ENCODE results near the gene OR51D1.

OR51D1 gene

DNA sequence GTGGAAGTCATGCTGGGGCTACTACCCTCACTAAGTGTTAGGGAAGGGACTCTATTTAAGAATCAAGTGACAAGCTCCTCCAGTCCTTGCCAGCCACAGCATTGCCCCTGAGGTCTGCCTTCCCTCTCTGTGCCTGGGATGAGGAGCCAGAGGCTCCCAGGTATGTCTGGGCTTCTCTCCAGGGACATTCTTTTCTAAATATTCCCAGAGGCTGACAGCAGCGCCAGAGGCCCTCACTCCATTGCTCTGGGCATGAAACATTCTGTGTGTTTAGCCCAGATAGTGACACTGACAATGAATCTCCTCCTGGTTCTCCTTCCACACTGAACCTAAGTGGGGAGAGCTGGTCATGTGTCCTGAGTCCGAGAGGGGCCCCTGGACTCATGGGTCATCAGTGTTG is 8.7 kb downstream of the OR51D1 start:
- DNase-seq: no peak

DNA sequence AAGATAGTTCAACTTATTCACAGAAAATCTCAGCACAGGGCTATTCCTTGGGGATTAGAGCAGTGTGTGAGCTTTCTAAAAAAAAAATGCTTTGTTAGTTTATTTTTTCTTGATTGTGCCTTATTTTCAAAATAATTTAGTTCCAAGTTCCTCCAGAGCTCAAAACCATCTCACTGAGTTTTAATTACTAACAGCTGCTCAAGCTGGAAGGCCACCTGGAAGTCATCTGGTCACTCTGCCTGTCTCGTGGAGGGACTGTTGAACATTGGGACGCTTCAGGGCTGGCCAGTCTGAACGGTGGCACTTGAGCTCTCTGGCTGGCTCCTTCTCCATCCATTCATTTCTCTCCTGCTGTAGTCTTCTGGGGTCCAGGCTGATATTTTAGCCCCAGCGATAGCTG is 10.5 kb downstream of the OR51D1 start:
- DNase-seq: no peak

DNA sequence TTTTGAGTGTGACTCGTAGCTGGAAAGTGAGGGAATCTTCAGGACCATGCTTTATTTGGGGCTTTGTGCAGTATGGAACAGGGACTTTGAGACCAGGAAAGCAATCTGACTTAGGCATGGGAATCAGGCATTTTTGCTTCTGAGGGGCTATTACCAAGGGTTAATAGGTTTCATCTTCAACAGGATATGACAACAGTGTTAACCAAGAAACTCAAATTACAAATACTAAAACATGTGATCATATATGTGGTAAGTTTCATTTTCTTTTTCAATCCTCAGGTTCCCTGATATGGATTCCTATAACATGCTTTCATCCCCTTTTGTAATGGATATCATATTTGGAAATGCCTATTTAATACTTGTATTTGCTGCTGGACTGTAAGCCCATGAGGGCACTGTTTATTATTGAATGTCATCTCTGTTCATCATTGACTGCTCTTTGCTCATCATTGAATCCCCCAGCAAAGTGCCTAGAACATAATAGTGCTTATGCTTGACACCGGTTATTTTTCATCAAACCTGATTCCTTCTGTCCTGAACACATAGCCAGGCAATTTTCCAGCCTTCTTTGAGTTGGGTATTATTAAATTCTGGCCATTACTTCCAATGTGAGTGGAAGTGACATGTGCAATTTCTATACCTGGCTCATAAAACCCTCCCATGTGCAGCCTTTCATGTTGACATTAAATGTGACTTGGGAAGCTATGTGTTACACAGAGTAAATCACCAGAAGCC is 17.5 kb downstream of the OR51D1 start:
- no peak for DNase-seq

DNA sequence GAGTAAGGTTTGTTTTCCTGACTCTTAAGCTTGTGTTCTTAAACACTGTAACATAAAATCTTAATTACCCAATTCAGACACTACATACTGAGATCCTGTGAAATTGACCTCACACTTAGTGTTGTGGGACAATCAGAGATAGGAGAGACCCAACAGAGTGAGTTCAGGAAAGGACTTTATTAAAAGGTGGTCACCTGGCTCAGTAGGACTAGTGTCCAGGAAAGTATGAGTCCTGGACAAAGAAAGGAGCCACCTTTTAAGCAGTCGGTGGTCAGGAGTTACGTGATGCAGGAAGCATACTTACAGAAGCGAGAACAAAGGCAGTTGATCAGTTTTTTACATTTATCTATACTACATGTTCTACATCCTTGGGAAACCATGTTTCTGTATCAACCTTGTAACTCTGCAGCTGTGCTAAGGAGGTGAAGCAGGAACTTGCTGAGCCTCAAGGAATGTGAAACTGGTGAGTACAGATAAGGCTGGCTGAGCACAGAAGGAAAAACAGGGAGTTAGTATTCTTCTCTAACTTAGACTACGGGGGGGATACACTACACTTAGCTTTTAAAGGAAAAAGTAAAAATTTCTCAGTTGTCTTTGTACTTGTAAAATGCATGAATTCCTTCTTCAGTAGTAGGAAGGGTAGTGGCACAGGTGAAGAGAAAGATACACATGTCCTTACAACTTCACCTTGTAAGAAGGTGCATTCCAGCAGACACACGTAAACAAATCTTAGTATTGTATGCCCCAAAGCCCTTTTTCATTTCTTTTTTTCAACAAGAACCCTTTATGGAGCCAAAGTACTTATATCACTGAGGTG is 21.6 kb downstream of the OR51D1 start:
- no peak for DNase-seq

DNA sequence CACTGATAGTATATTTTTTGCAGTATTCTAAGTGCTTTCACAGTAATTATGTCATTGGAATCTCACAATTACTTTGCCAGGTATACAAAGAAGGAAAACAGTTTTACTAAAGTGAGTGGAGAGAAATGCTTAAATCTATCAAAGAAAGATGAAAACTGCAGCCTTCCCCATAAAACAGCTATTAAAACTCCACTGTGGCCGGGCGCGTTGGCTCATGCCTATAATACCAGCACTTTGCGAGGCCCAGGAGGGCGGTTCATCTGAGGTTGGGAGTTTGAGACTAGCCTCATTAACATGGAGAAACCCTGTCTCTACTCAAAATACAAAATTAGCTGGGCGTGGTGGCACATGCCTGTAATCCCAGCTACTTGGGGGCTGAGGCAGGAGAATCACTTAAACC is 25.6 kb downstream of the OR51D1 start:
- DNase-seq: no peak

DNA sequence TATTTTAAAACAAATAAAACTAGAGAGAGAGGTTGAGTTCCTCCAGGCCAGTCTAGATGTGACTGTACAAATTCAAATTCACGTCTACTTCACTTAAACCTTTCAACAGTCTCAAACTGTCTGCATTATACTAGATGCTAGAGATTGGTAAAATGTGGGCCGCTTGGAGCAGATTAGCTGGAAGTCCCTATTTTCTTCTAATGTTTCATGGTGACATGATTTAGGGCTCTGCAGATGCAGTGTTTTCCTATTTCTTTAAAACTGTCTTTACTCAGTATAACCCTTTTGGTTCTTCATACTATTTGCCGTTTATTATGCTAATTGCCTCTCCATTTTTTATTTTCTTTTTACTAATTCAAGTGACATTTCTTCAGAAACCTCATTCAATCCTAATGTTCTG is 26.9 kb downstream of the OR51D1 start:
- DNase-seq: no peak

GRCh38 chr11:4664786-4665185 is 27.5 kb downstream of the OR51D1 start:
- no peak for DNase-seq

- DNase-seq: no peak
These were observed 28.1 kb downstream of the OR51D1 start for GRCh38 chr11:4665424-4665823.

DNA sequence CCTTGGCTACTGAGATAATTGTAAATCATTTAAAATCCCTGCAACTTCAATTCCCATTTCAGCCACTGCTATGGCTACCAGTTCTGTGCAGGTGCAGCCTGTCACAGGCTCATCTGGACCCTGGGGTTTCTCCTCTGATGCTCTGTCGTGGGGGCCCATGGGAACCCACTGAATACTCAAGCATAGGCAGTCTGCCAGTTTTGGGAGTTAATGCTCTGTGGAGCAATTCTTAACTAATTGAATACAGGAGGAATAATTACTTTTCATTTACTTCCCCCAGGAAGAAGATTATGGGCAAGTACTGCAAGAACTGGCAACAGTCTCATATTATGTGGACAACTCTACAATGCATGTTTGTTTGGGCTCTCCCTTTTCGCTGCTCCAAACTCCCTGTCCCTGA is 34.5 kb downstream of the OR51D1 start:
- DNase-seq: no peak

DNA sequence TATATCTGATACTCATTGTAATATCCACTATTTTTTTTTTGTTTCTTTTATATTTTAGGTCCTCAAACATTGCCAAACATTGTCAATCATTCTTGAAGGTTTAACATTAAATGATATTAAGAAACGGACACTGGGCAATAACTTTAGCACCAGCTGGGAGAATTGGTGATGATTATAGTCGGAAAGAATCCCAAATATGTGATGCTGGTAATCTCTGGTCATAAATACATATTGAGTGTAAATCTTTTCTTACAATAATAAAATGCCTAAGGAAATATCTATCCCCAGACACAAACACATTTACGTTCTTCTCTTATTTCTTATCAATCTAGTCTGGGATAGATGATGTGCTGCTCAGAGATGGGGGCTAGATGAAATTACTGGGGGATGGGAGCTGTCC is 35.2 kb downstream of the OR51D1 start:
- no peak for DNase-seq

DNA sequence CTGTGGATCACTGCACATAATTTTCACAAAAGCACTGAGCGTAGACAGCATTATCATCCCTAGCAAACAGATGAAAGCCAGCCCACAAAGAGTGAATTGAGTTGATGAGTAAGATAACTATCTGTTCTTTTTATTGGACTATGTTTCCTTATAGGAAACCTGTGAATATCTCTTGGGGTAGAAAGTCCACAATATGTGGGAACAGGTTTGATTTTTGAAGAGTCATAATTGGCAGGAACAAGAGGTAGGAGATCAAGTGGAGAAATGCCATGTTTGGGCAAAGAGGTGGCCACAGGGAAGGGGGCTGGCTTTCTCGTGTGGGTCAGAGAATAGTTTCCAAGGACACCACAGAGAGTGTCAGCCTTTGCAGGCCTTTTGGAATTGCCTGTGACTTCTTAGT is 36.5 kb downstream of the OR51D1 start:
- no peak for DNase-seq

- no peak for DNase-seq
These were observed 40.7 kb downstream of the OR51D1 start for GRCh38 chr11:4677948-4678347.

DNA sequence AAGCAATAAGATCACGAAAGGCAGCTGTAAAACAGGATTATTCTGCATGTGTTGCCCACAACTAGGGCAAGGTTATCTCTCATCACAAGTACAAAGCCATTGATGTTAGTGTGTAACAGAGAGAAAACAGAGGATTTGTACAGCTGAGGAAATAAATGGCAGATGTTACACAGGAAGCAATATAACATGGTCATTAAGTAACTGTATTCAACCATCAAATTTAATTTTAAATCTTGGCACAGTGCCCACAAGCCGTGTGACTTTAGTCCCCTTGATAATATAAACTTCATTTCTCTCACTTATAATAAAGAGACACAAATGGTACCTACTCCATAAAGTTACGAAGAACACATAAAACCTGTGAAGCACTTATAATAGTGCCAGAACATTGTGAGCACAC is 43.1 kb downstream of the OR51D1 start:
- no peak for DNase-seq

DNA sequence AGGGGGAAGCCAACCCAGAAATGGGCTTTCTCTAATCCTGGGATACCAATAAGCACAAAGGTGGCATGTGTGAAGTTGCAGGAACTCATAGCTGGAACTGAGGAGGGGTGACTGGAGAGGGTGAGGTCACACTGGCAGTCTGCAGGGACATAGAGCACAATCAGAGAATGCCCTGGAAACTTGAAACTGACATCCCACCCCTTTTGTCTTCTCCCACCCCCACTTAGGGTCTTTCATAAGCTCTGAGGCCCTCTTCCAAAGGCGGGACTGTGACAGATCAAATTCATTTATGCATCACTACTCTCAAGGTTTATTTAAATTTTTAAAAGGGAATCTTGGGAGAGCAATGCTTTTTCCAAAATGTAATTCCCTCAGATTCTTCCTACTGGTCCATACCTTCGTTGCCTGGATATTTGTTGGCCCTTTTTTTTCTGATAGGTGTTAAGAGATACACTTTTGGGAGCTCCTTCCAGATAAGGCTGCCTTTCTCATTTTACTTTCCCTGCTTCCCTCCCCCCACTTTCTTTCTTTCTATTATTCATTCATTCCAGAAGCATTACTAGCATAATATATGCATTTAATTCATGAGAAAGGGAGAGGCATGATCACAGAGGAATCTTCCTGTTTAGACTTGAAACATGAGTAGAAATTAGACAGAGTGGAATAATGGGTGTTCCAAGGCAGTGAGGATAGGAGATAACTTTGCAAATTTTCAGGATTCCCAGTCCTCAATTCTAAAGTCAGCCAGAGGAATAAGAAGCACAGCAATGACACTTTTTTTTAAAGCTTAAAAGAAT is 45.5 kb downstream of the OR51D1 start:
- no peak for DNase-seq

DNA sequence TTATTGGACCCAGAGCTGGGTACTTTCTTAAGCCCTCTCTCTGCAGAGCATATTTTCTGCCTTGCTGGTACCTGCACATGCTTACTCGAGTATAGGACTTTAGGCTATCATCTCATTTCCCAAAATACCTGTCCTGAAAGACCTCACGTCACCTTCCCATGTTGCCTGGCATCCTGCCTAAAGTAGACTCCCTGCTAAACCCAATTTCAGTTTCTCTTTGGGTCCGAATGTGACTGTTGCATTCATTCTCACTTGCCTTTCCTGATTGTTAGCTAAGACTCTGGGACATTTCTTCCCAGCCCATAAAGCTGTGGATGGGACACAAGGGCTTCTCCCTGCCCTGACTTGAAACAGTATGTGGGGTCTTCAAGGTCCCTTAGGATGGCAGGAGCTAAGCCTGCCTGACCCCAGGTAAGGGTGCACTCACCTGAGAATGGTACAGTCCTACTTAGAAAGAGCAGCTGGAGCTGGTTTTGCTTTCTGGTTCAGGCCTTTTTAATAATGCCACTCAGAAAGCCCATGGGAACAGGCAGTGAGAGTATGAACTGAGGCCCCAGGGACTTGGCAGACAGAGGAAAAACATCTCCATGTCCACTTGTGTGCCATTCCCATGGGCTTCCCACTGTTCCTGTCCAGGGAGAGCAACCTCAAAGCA is 47.5 kb downstream of the OR51D1 start:
- no peak for DNase-seq

Measured in stimulated activated CD4-positive, alpha-beta T cell treated with anti-CD3 and anti-CD28 coated beads, Interleukin-12 subunit alpha, Interleukin-12 subunit beta, amount 100 ng/mL, for 4 hours (primary cell).